NB4 (cell line): ENCODE results near the gene LRRC1.

Experiments
- MYC ChIP-seq: IDR thresholded peaks from 2 replicates; pipeline ENCODE4 v1.6.1; 2011; ENCODE audit warnings: low read depth, low read length
- POLR2A ChIP-seq: IDR thresholded peaks from 2 replicates; pipeline ENCODE4 v1.6.1; 2011; ENCODE audit warnings: mild to moderate bottlenecking; ENCODE audit not compliant: insufficient read length; ENCODE audit errors: extremely low read depth
- TF ChIP-seq, protein P1 (sequence below): IDR thresholded peaks from one replicate; pipeline ENCODE4 v1.5.1; 2012; ENCODE audit warnings: low read depth, low read length
- TF ChIP-seq, protein P2 (sequence below): IDR thresholded peaks from 2 replicates; pipeline ENCODE4 v1.6.1; 2011; ENCODE audit warnings: low read depth, low read length

DNA sequence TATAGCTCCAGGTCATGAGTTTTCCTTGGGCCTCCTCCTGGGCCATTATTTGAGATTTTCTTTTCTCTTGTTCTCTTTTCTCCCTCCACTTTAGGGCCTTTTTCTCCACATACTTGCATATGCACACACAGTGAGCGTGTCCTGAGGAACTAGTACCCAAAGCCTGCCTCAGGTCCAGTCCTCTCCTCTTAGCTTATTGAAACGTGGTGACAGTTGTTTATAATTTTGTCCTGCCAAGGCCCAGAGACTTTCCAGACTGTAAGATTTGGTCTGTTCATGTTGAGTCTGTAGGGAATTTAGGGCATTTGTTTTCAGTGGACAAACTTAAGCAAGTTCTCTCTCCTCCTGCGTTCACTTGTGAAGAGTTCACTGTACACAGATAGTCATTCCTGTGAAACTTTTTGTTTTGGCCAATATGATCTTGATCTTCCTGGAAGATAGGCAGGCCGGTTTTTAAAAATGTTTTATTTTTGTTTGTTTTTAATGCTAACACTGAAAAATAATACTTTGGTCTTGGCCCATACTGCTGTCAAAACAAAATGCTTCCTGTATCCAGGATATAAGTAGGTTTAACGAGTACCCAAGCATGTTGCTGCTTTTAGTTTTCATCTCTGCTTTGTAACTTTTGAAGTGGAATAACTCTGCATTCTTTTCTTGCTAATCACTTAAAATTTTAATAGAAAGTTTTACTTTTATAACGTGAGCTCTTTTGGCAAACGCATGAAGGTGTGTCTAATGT is 20.7 kb downstream of the LRRC1 start:
- TF ChIP-seq, protein P1, sequence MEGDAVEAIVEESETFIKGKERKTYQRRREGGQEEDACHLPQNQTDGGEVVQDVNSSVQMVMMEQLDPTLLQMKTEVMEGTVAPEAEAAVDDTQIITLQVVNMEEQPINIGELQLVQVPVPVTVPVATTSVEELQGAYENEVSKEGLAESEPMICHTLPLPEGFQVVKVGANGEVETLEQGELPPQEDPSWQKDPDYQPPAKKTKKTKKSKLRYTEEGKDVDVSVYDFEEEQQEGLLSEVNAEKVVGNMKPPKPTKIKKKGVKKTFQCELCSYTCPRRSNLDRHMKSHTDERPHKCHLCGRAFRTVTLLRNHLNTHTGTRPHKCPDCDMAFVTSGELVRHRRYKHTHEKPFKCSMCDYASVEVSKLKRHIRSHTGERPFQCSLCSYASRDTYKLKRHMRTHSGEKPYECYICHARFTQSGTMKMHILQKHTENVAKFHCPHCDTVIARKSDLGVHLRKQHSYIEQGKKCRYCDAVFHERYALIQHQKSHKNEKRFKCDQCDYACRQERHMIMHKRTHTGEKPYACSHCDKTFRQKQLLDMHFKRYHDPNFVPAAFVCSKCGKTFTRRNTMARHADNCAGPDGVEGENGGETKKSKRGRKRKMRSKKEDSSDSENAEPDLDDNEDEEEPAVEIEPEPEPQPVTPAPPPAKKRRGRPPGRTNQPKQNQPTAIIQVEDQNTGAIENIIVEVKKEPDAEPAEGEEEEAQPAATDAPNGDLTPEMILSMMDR, result no peak
- TF ChIP-seq, protein P2, sequence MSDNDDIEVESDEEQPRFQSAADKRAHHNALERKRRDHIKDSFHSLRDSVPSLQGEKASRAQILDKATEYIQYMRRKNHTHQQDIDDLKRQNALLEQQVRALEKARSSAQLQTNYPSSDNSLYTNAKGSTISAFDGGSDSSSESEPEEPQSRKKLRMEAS, result no peak
- TF ChIP-seq POLR2A, result no peak
- TF ChIP-seq MYC, result no peak
